HEK293 (cell line): ENCODE results near the gene SLC16A1.

Experiments
- CTCF ChIA-PET: fragments of 350-600 bp; formaldehyde crosslinking; extraction: SDS; loops from one replicate; lab custom pipeline; 2021; ENCODE audit warnings: antibody characterized with exemption; lab: Yijun Ruan, JAX
- POLR2A ChIA-PET: fragments of 300-600 bp; formaldehyde crosslinking; extraction: SDS; loops from one replicate; lab custom pipeline; 2020; ENCODE audit warnings: antibody characterized with exemption, inconsistent platforms; lab: Yijun Ruan, JAX
- H3K27ac ChIP-seq: fragments of 200-500 bp; sonication (Bioruptor generic); 2 replicates; pipeline ENCODE4 v1.5.1; 2014; ENCODE audit warnings: low read depth, low read length, control low read depth, inconsistent platforms; ENCODE audit errors: extremely low read depth
- H3K36me3 ChIP-seq, 2 experiments: fragments of 200-500 bp in 1 of 2; sonication (Bioruptor generic) in 1 of 2; 1 replicate in 1 of 2; 2 replicates in 1 of 2; pipeline ENCODE4 v1.5.1; 2014 to 2017; ENCODE audit warnings: inconsistent platforms in 2 of 2, low read length in 2 of 2; ENCODE audit not compliant: control insufficient read depth in 2 of 2, insufficient read depth in 1 of 2
- H3K4me1 ChIP-seq: fragments of 200-500 bp; sonication (Bioruptor generic); 2 replicates; pipeline ENCODE4 v1.5.1; 2014; ENCODE audit warnings: mild to moderate bottlenecking, low read length, inconsistent platforms; ENCODE audit not compliant: control insufficient read depth, insufficient read depth
- H3K4me3 ChIP-seq: 2 replicates; pipeline ENCODE4 v1.5.1; 2011; ENCODE audit warnings: low read depth, mild to moderate bottlenecking, control low read depth, low read length, moderate library complexity
- H3K9me3 ChIP-seq: fragments of 200-500 bp; sonication (Bioruptor generic); 2 replicates; pipeline ENCODE4 v1.5.1; 2014; ENCODE audit warnings: low read depth, low read length, inconsistent platforms; ENCODE audit not compliant: control insufficient read depth, insufficient read depth
- IKZF3 ChIP-seq: fragments of 450-650 bp; IDR thresholded peaks from 2 replicates; pipeline ENCODE4 v1.5.0; 2018; ENCODE audit warnings: missing biosample characterization, mild to moderate bottlenecking, missing genetic modification characterization, moderate library complexity
- KLF16 ChIP-seq: fragments of 450-650 bp; formaldehyde crosslinking; IDR thresholded peaks from 2 replicates; pipeline ENCODE4 v1.5.1; 2017; ENCODE audit warnings: missing biosample characterization, missing genetic modification characterization
- KLF8 ChIP-seq: fragments of 450-650 bp; formaldehyde crosslinking; IDR thresholded peaks from 2 replicates; pipeline ENCODE4 v1.5.1; 2016; ENCODE audit warnings: missing biosample characterization, missing genetic modification characterization
- PRDM1 ChIP-seq: fragments of 450-650 bp; formaldehyde crosslinking; IDR thresholded peaks from 2 replicates; pipeline ENCODE4; 2016; ENCODE audit warnings: missing biosample characterization, missing genetic modification characterization
- TSHZ1 ChIP-seq: fragments of 450-650 bp; formaldehyde crosslinking; IDR thresholded peaks from 2 replicates; pipeline ENCODE4 v1.5.1; 2016; ENCODE audit warnings: missing biosample characterization, missing genetic modification characterization, borderline replicate concordance
- ZBTB44 ChIP-seq: fragments of 450-650 bp; IDR thresholded peaks from 2 replicates; pipeline ENCODE4 v1.5.1; 2018; ENCODE audit warnings: missing biosample characterization, mild to moderate bottlenecking, missing genetic modification characterization
- ZNF10 ChIP-seq: fragments of 450-650 bp; formaldehyde crosslinking; IDR thresholded peaks from 2 replicates; pipeline ENCODE4 v1.5.1; 2017; ENCODE audit warnings: missing biosample characterization, missing genetic modification characterization
- ZNF138 ChIP-seq: fragments of 450-650 bp; formaldehyde crosslinking; IDR thresholded peaks from 2 replicates; pipeline ENCODE4 v1.5.1; 2016; ENCODE audit warnings: missing biosample characterization, missing genetic modification characterization, borderline replicate concordance
- ZNF148 ChIP-seq: fragments of 450-650 bp; formaldehyde crosslinking; IDR thresholded peaks from 2 replicates; pipeline ENCODE4 v1.5.0; 2017; ENCODE audit warnings: missing biosample characterization, missing genetic modification characterization, borderline replicate concordance
- ZNF157 ChIP-seq: fragments of 450-650 bp; formaldehyde crosslinking; IDR thresholded peaks from 2 replicates; pipeline ENCODE4 v1.5.1; 2016; ENCODE audit warnings: missing biosample characterization, missing genetic modification characterization
- ZNF18 ChIP-seq: fragments of 450-650 bp; formaldehyde crosslinking; IDR thresholded peaks from 2 replicates; pipeline ENCODE4 v1.5.1; 2016; ENCODE audit warnings: missing biosample characterization, missing genetic modification characterization
- ZNF184 ChIP-seq: fragments of 450-650 bp; IDR thresholded peaks from 2 replicates; pipeline ENCODE4 v1.5.1; 2018; ENCODE audit warnings: missing biosample characterization, mild to moderate bottlenecking, missing genetic modification characterization
- ZNF221 ChIP-seq: fragments of 450-650 bp; formaldehyde crosslinking; IDR thresholded peaks from 2 replicates; pipeline ENCODE4 v1.5.1; 2017; ENCODE audit warnings: missing biosample characterization, missing genetic modification characterization, borderline replicate concordance
- ZNF239 ChIP-seq: fragments of 450-650 bp; formaldehyde crosslinking; IDR thresholded peaks from 2 replicates; pipeline ENCODE4 v1.5.1; 2016; ENCODE audit warnings: missing biosample characterization, missing genetic modification characterization
- ZNF311 ChIP-seq: fragments of 450-650 bp; formaldehyde crosslinking; IDR thresholded peaks from 2 replicates; pipeline ENCODE4 v1.5.1; 2017; ENCODE audit warnings: missing biosample characterization, missing genetic modification characterization, borderline replicate concordance
- ZNF335 ChIP-seq: fragments of 450-650 bp; formaldehyde crosslinking; conservative IDR thresholded peaks from 2 replicates; pipeline ENCODE4 v1.5.1; 2016; ENCODE audit warnings: missing biosample characterization, missing genetic modification characterization
- ZNF341 ChIP-seq: fragments of 450-650 bp; formaldehyde crosslinking; IDR thresholded peaks from 2 replicates; pipeline ENCODE4; 2016; ENCODE audit warnings: low read depth, missing biosample characterization, missing genetic modification characterization
- ZNF350 ChIP-seq: fragments of 450-650 bp; formaldehyde crosslinking; IDR thresholded peaks from 2 replicates; pipeline ENCODE4 v1.5.0; 2017; ENCODE audit warnings: missing biosample characterization, mild to moderate bottlenecking, missing genetic modification characterization
- ZNF423 ChIP-seq: fragments of 450-650 bp; formaldehyde crosslinking; IDR thresholded peaks from 2 replicates; pipeline ENCODE4 v1.5.1; 2016; ENCODE audit warnings: missing biosample characterization, missing genetic modification characterization
- ZNF561 ChIP-seq: fragments of 450-650 bp; IDR thresholded peaks from 2 replicates; pipeline ENCODE4 v1.5.1; 2018; ENCODE audit warnings: missing biosample characterization, missing genetic modification characterization, borderline replicate concordance
- ZNF580 ChIP-seq: fragments of 450-650 bp; formaldehyde crosslinking; IDR thresholded peaks from 2 replicates; pipeline ENCODE4 v1.5.1; 2016; ENCODE audit warnings: missing biosample characterization, missing genetic modification characterization
- ZNF596 ChIP-seq: fragments of 450-650 bp; IDR thresholded peaks from 2 replicates; pipeline ENCODE4 v1.5.0; 2018; ENCODE audit warnings: missing biosample characterization, mild to moderate bottlenecking, missing genetic modification characterization, moderate library complexity
- ZNF658 ChIP-seq: fragments of 450-650 bp; formaldehyde crosslinking; IDR thresholded peaks from 2 replicates; pipeline ENCODE4; 2016; ENCODE audit warnings: missing biosample characterization, missing genetic modification characterization
- ZNF785 ChIP-seq: fragments of 450-650 bp; formaldehyde crosslinking; IDR thresholded peaks from 2 replicates; pipeline ENCODE4 v1.5.1; 2016; ENCODE audit warnings: missing biosample characterization, missing genetic modification characterization
- ZNF792 ChIP-seq: fragments of 450-650 bp; formaldehyde crosslinking; IDR thresholded peaks from 2 replicates; pipeline ENCODE4 v1.5.1; 2016; ENCODE audit warnings: missing biosample characterization, missing genetic modification characterization
- ZNF837 ChIP-seq: fragments of 450-650 bp; formaldehyde crosslinking; IDR thresholded peaks from 2 replicates; pipeline ENCODE4 v1.5.1; 2016; ENCODE audit warnings: missing biosample characterization, missing genetic modification characterization

The SLC16A1 gene

GRCh38 chr1:112872551-112872962 is 83.4 kb downstream of the SLC16A1 start:
- ChIA-PET CTCF (interaction anchor here (0.6 to 0.7 kb wide), 2 partner anchors 8 to 382 kb away, joined by 3 to 4 read pairs; no protein-coding TSS in a partner anchor), POLR2A (no interaction called here)
- H3K9me3 ChIP-seq: no peaks in the 10 kb centered on the region
- H3K27ac ChIP-seq: no peak overlapping the region
- no peak overlapping the region for H3K4me3 ChIP-seq
- H3K36me3 ChIP-seq: no peaks in the 10 kb centered on the region
- peaks cover under 1% of the 10 kb centered on the region; the same call in 1 of the 2 replicates for H3K4me1 ChIP-seq
- TF ChIP-seq KLF8 (no peak), ZNF311 (tag by site-specific recombination) (no peak), ZNF18 (tag by site-specific recombination) (no peak), ZNF423 (tag by site-specific recombination) (0 out of 2 replicates have a peak, but pooled peaks have one; percentile 26), ZNF221 (no peak), ZNF10 (no peak), ZNF580 (tag by site-specific recombination) (no peak), ZNF837 (tag by site-specific recombination) (no peak), ZNF138 (tag by site-specific recombination) (no peak), KLF16 (tag by site-specific recombination) (no peak), ZNF341 (no peak), ZNF596 (tag by site-specific recombination) (peak; percentile 26; the same call in 1 of the 2 replicates), ZNF561 (peak; percentile 39; the same call in 1 of the 2 replicates), IKZF3 (tag by site-specific recombination) (peak; percentile 64; the same call in 1 of the 2 replicates)
- TF ChIP-seq, all 188 proteins: peak for 4

GRCh38 chr1:112870887-112871646 is 84.9 kb downstream of the SLC16A1 start:
- H3K4me3 ChIP-seq: no peak overlapping the region
- no peaks in the 10 kb centered on the region for H3K36me3 ChIP-seq
- CTCF ChIA-PET: interaction anchor here (0.6 to 1.5 kb wide), 3 partner anchors 9 to 19 kb away, joined by 3 to 5 read pairs (median 4); no protein-coding TSS in a partner anchor
- no peaks in the 10 kb centered on the region; the same call in 1 of the 2 replicates for H3K4me1 ChIP-seq
- no peak overlapping the region for H3K27ac ChIP-seq
- H3K9me3 ChIP-seq: no peaks in the 10 kb centered on the region
- POLR2A ChIA-PET: interaction anchor here (0.6 kb wide), 1 partner anchor 70 kb away, joined by 6 read pairs; no protein-coding TSS in a partner anchor
- TF ChIP-seq ZBTB44: no peak
- TF ChIP-seq ZNF148: no peak
- no peak for TF ChIP-seq ZNF184 (tag by site-specific recombination)
- TF ChIP-seq ZNF335: no peak
- no peak for TF ChIP-seq ZNF157
- TF ChIP-seq ZNF785 (tag by site-specific recombination): no peak
- TF ChIP-seq KLF16 (tag by site-specific recombination): no peak
- no peak for TF ChIP-seq TSHZ1 (tag by site-specific recombination)
- no peak for TF ChIP-seq ZNF239
- TF ChIP-seq ZNF658 (tag by site-specific recombination): no peak
- no peak for TF ChIP-seq ZNF350 (tag by site-specific recombination)
- TF ChIP-seq ZNF792 (tag by site-specific recombination): no peak
- TF ChIP-seq PRDM1: peak; percentile 96
